Cortex of kidney (tissue), 1 donor: Measurements from ENCODE around the gene LSM11.
"Not testable (repeated sequence)": the region's sequence is repeated elsewhere in the genome, so short reads cannot be mapped to it uniquely, and the experiment has no call there.

ENCODE experiments used
- DNase-seq: peaks from one replicate; lab custom pipeline; 2025; lab: John Stamatoyannopoulos, UW

The LSM11 gene

DNA sequence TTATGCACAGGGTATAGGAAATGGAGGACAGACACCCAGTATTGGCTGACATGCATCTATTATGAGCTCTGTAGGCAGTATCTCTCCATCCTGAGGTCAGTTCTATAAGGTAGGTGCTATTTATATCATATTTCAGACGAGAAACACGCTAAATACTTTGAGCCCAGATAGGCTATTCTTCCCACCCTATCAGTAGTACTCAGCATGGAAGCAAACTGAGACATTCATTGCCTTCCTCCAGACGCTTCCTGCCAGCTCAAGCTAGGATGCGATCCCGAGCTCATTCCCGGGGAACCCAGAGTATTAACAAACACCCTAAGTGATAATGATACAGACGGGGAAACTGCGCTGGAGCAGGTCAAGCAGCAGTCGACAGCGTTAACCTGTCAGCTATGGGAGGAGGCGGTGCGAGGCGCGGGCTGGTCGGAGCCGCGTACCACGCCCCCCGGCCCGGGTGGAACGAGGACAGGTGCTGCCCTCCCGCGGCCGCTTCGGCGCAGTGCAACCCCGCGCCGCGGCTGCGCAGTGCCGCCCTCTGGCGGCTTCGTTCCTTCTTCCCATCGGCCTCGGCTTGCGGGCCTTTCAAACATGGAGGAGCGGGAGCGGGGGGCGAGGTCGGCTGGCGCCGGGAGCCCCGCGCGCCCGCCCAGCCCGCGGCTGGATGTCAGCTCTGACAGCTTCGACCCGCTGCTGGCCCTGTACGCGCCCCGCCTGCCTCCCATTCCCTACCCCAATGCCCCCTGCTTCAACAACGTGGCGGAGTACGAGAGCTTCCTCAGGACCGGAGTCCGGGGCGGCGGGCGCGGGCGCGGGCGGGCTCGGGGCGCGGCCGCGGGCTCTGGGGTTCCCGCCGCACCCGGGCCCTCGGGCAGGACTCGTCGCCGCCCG, at the start of gene LSM11:
TSS of gene LSM11 (plus strand) at position 550 of the 888 bp plus-strand sequence. CDS start at position 589, 39 bp downstream.
- peak; percentile 18 for DNase-seq

DNA sequence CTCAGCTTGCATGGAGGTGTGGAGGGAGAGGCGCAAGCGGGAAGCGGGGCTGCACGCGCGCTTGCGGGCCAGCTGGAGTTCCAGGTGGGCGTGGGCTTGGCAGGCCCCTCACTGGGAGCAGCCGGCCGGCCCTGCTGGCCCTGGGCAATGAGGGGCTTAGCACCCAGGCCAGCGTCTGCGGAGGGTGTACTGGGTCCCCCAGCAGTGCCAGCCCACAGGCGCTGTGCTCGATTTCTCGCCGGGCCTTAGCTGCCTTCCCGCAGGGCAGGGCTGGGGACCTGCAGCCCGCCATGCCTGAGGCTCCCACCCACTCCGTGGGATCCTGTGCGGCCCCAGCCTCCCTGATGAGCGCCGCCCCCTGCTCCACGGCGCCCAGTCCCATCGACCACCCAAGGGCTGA, 49.7 kb upstream of the LSM11 start:
- not testable (repeated sequence) for DNase-seq

DNA sequence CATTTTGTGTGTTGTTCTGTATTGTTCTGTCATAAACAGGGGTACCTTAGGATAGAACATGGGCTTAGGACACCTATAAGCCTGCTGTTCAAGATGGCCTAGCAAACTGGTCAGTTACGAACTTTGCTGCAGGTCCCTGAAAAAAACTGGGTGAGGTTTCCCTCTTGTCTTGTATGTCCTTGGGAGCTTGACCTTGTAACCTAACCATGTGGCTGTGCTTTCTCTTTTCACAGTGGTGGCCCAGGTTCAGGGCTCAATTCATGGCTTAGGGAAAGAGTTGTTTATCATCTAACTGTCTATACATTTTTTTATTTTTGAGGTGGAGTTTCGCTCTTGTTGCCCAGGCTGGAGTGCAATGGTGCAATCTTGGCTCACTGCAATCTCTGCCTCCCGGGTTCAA, 47.4 kb upstream of the LSM11 start:
- DNase-seq, result not testable (repeated sequence)

DNA sequence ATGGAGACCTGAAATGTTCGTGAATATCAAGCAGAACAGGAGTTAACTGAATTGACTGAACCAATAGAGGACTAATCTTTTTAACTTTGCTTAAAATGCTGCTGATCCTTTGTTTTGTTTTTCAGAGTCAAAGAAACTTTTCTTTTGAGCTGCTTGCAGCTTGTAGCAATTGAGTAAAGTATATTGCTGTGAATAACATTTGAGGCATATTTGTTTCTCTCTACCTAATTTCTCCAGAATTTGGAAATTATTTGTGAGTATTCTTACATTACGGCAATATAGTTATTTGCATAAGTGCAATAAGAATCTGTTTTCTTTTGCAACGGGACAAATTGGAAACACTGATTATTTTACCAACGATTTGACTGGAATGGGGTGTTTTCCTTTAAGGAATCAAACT, 44.8 kb upstream of the LSM11 start:
- DNase-seq, result not testable (repeated sequence)

DNA sequence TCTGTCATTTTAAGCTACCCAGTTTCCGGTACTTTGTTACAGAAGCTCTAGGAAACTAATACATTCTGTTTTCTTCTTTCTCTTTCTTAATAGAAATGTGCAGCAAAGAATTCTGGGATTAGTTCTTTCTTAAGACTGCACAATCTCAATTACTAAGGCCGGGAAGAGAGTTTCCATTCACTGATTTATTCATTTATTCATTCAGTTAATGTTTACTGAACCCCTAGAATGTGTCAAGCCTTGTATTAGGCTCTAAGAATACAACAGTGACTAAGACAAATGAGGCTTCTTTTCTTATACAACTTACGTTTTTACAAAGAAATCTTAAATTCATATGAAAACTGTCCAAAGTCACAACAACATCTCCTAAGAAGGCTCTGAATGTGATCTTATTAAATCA, 39.8 kb upstream of the LSM11 start:
- DNase-seq, result no peak

DNA sequence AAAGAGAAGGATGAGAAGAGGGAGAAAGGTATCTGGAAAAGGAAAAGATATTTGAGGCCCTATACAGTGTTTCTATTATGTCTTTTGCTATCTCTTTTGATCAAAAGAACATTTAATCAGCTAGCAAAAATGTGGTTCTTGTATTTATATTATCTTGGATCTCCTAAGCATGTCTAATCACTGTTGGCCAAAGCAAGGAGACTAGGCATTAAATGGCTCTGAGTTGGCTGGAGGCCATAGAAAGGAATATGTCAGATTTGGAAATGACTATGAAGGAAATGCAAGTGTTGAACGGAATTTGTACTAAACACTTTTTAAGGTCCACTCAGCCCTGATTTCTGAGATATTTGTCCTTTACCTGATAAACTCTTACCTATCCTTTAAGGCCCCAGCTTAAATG, 34.6 kb upstream of the LSM11 start:
- DNase-seq, result no peak

DNA sequence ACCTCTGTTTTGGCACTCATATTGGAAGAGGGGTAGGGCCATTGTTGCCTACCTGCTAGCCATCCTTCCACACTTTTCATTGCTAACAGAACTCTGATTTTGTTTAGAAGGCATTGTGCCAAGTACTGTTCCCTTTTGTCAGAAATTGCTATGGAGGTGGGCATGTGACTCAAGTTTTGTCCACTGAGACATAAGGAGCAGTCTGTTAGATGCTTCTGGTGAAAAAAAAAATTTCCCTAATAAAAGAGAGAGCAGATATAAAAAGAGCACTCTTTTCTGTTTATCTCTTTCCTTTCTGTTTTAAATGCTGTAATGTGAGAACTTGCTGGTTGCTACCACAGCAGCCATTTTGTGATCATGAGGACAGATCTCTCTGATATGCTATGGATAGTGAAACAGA, 34.2 kb upstream of the LSM11 start:
- DNase-seq, result no peak

DNA sequence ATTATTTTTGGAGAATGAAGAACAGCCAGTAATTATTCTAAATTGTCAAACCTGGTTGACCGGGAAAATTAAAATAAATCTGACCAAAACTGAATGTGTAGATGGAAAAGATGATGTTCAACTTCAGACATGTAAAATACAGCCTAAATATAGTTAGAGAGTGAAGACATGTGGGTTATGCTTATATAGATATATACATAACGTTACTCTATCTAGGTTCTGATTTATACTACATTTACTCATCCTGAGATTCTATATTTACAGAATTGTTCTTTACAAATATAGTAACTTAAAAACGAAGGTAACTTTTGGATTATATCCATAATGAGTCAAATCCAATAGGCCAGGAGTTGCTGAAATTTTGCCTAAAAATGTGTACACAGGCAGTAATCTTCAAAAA, 33.1 kb upstream of the LSM11 start:
- no peak for DNase-seq

DNA sequence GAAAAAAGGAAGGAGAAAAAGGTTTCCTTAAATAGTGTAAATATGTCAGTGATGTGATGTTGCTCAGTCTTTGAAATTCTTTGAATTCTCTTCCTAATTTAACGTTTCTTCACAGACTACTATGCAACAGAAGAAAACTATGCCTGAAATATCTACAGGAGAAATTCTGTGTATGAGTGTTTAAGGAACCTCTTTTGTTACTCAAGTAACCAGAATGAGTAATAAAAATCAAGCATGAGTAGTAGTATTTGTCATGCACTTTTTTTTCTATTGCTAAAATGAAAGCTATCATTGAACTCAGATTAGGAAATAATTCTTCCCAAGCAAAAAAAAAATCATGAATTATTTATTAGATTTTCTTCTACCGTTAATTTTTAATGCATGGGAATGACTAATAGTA, 32.6 kb upstream of the LSM11 start:
- DNase-seq, result no peak

DNA sequence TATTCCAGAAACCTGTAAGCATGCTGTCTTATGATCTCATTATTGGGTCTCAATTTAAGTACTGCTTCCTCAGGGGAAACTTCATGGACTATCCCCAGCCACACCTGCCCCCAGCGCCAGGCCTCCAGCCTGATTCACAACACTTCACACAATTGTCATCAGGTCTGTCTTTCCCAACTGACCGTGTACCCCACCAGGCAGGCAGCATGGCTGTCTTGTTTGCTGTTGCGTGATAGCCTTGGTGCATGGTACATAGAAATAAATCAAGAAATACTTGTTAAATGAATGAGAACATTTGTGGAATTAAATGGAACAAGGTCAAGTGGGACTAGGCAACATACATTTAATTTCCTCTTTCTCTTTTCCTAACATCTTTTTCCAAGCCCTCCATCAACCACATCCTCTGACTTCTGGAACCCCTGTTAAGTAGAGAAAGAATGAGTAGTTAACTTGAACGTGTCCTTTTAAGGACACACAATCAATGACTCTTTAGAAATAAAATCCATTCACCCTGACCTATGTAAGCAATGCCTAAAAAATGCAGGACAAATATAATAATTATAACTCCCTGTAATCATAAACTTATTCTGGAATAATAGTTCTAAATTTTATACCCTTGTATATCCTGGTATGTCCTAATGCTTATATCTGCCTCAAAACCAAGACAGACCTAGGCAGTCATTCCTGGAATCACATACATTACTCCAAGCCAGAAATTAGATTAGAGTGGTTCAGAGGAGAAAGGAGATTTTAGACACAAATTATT, 29.5 kb upstream of the LSM11 start:
- no peak for DNase-seq

DNA sequence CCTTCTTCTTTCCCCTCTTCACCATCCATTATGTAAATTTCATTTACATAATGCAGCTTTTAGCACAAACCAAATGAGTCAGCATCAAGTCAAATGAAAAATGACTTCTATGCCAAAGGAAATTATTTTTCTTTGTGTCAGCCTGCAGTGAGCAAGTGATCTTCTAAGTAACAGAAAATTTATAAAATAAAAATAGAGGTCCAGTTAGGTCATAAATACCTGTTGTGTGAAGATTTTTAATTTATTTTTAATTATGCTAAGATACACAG, 29.0 kb upstream of the LSM11 start:
- DNase-seq, result no peak

DNA sequence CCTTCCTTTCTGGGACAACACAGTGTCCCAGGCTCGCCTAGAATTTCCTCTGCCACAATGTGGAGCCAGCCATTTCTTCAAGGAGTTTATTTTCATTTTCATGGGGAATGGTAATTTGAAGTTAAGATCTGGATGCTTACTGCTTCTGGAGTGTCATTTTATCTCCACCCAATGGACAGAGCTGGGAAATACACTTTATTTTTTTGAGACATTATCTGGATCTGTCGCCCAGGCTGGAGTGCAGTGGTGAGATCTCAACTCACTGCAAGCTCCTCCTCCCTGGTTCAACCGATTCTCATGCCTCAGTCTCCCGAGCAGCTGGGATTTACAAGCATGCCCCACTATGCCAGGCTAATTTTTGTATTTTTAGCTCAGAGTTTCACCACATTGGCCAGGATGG, 25.0 kb upstream of the LSM11 start:
- no peak for DNase-seq

DNA sequence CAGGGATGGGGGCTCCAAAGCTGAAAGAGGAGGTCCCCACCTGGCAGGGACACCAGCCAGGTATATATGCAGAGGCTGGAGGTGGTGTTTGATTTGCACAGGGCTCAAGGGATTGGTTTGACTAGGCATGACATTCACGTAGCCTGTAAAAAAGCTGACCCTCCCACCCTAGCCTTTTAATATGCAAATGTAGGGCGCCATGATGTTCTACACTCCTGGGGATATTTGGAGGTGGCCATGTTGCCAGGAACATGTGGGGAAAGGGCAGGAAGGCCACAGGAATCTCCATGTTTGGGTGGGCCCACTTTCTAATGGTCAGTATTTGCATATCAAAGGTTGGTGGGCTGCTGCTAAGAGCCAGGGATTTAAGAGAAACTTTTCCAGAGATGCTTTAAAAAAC, 24.3 kb upstream of the LSM11 start:
- no peak for DNase-seq

DNA sequence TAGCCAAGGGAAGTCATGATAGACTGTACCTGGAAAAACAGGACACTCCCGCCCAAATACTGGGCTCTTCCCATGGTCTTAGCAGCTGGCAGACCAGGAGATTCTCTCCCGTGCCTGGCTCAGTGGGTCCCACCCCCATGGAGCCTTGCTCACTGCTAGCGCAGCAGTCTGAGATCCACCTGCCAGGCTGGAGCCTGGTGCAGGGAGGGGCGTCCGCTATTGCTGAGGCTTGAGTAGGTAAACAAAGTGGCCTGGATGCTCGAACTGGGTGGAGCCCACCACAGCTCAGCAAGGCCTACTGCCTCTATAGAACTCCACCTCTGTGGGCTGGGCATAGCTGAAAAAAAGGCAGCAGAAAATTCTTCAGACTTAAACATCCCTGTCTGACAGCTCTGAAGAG, 22.4 kb upstream of the LSM11 start:
- DNase-seq, result no peak

DNA sequence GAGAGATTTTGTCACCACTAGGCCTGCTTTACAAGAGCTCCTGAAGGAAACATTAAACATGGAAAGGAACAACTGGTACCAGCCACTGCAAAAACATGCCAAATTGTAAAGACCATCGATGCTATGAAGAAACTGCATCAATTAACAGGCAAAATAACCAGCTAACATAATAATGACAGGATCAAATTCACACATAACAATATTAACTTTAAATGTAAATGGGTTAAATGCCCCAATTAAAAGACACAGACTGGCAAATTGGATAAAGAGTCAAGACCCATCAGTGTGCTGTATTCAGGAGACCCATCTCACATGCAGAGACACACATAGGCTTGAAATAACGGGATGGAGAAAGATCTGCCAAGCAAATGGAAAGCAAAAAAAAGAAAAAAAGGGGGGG, 20.6 kb upstream of the LSM11 start:
- DNase-seq, result not testable (repeated sequence)

DNA sequence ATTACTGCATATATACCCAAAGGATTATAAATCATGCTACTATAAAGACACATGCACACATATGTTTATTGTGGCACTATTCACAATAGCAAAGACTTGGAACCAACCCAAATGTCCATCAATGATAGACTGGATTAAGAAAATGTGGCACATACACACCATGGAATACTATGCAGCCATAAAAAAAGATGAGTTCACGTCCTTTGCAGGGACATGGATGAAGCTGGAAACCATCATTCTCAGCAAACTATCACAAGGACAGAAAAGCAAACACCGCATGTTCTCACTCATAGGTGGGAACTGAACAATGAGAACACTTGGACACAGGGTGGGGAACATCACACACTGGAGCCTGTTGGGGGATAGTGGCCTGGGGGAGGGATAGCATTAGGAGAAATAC, 16.9 kb upstream of the LSM11 start:
- not testable (repeated sequence) for DNase-seq

DNA sequence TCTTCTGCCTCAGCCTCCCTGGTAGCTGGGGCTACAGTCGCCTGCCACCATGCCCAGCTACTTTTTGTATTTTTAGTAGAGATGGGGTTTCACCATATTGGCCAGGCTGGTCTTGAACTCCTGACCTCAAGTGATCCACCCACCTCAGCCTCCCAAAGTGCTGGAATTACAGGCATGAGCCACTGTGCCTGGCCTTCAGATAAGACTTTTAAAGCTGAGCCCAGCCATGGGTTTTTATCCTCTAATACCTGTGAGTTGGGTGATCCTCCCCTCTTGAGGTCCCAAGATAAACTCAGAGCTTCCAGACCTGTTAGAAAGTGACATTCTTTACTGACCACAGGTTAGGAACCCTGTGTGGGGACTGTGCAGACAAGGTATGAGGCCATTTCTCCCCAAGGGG, 15.7 kb upstream of the LSM11 start:
- DNase-seq, result not testable (repeated sequence)

DNA sequence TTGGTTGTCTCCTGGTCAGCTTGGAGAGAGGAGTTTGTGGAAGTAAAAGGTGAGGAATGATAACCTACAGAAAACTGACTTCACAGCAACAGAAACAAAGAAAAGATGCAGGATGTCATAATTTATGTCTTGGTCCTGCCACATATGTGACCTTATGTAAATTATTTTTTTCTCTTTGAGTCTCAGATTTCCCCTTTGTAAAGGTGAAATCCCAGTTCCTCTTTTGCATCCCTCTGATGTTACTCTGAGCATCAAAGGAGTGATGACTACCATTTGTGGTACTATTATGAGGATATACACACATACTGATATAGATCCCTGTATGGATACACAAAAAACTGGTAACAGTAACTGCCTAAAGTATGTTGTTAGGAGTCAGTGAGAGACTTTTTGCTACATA, 13.7 kb upstream of the LSM11 start:
- DNase-seq, result no peak

DNA sequence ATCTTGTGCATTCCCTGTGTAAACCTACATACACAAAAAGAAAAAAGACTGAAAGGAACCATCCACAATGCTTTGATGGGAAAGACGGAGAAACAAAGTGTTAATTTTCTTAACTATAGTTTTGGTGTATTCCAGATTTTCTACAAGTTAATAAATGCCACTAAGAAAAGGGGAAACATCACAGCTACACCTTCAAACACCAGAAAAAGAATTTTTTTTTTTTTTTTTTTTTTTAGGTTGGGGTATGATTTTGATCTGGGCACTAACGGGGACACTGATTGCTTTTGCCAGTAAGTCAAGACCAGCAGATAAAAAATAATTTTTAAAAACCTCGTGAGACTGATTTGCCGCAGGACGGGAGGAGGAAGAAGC, 12.6 kb upstream of the LSM11 start:
- no peak for DNase-seq

DNA sequence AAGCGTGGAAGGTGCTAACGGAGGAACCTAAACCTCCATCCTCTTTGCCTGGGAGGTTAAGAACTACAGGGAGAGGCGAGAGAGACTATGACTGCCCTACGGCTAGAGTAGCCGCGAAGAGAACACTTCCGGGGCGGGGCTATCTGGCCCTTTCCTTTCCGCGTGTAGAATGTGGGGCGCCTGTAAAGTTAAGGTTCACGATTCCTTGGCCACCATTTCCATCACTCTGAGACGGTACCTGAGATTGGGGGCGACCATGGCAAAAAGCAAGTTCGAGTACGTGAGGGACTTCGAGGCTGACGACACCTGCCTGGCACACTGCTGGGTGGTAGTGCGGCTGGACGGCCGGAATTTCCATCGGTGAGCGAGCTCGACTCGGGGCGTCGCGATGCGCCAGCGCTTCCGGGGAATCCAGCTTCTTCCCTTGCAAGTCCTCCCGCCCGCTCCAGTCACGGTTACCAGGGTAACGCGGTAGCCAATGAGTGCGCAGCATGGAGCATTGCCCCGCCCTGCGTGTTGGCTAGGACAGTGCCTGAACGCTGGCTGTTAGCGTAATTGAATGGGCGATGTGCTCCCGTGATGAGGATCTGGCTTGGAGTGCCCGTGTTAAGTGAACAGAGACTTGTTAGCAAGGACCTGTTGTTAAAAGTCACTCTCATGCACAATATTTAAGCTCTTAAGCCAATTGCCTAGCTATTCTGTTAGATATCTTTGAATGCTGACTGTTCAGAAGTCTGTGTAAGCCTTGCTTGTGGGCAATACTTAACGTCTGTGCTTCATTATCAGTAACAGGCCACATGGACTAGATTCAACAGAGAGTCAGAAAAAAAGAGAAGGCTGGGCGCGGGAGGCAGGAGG, 12.0 kb upstream of the LSM11 start, which contains the start of gene THG1L:
TSS of gene THG1L (plus strand) at position 149 of the 858 bp plus-strand sequence. CDS start at position 170, 21 bp downstream.
- peak; percentile 23 for DNase-seq

DNA sequence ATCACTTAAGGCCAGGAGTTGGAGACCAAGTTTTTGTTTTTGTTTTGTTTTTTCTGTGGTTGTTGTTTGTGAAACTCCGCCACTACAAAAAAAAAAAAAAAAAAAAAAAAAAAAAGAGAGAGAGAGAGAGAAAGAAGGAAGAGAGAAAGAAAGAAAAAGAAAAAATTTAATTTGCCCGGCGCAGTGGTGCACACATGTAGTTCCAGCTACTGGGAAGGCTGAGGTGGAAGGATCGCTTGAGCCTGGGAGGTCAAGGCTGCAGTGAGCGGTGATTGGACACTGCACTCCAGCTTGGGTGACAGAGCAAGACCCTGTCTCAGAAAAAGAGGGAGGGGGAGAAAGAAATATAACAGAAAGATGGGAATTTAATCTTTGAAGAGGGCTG, 11.4 kb upstream of the LSM11 start:
- DNase-seq, result no peak

DNA sequence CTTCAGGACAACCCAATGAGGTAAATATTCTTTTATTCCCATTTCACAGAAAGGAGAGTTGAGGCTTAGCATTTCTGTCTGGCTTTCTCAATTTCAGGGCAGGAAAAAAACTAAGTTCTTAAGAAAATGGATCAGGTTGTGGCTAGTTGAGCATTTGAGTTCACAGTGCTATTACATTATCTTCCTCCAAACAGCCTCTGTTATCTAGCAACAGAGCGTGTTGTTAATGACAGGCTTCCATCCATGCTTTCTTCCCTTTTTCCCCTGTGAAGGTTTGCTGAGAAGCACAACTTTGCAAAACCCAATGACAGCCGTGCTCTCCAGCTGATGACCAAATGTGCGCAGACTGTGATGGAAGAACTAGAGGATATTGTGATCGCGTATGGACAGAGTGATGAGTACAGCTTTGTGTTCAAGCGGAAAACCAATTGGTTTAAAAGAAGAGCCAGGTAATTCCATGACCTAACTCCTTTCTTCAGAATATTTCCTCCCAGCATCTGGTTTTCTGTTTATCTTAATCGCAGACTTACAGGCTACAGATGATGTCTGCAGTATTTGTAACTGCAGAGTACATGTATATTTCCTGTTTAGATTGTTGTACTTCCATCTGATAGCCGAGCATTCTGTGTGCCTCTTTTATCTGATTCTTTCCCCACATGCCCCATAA, 10.8 kb upstream of the LSM11 start:
- DNase-seq, result no peak
